H9 (cell line): ENCODE measurements around the gene MAPT. TPM values are rescaled to one million over a fixed set of nuclear protein-coding genes. Genes with fewer than 3 reads are reported as not detected.

Experiments used
- DNase-seq: peaks from one replicate; pipeline ENCODE4 v3.0.0-alpha.2; 2017
- H2AFZ ChIP-seq: one replicate; pipeline ENCODE4 v1.6.1; 2013; ENCODE audit warnings: mild to moderate bottlenecking, low read length, control low read depth, moderate library complexity
- H2AK5ac ChIP-seq: 2 replicates; pipeline ENCODE4 v1.6.1; 2013; ENCODE audit warnings: low read length, control low read depth, mixed read lengths; ENCODE audit not compliant: insufficient read length
- H2BK120ac ChIP-seq: one replicate; pipeline ENCODE4 v1.6.1; 2013; ENCODE audit warnings: low read depth, mild to moderate bottlenecking, low read length, control low read depth, inconsistent platforms; ENCODE audit not compliant: poor library complexity, severe bottlenecking
- H2BK12ac ChIP-seq: 2 replicates; pipeline ENCODE4 v1.6.1; 2013; ENCODE audit warnings: low read length, control low read depth, mixed read lengths, low read depth; ENCODE audit not compliant: insufficient read length
- H2BK15ac ChIP-seq: 2 replicates; pipeline ENCODE4 v1.6.1; 2013; ENCODE audit warnings: low read depth, low read length, control low read depth
- H2BK20ac ChIP-seq: one replicate; pipeline ENCODE4 v1.6.1; 2013; ENCODE audit warnings: low read depth, mild to moderate bottlenecking, low read length, control low read depth, inconsistent platforms; ENCODE audit not compliant: poor library complexity, severe bottlenecking
- H2BK5ac ChIP-seq: 2 replicates; pipeline ENCODE4 v1.6.1; 2013; ENCODE audit warnings: low read length, control low read depth, mixed read lengths; ENCODE audit not compliant: insufficient read length
- H3K14ac ChIP-seq: 2 replicates; pipeline ENCODE4 v1.6.1; 2013; ENCODE audit warnings: low read length, control low read depth; ENCODE audit not compliant: insufficient read depth
- H3K18ac ChIP-seq: 2 replicates; pipeline ENCODE4 v1.6.1; 2013; ENCODE audit warnings: low read depth, mild to moderate bottlenecking, mixed read lengths, low read length, control low read depth; ENCODE audit not compliant: insufficient read length
- H3K23ac ChIP-seq: 2 replicates; pipeline ENCODE4 v1.6.1; 2013; ENCODE audit warnings: low read length, control low read depth, mixed read lengths, low read depth; ENCODE audit not compliant: insufficient read length
- H3K23me2 ChIP-seq: 2 replicates; pipeline ENCODE4 v1.6.1; 2013; ENCODE audit warnings: low read depth, mild to moderate bottlenecking, mixed read lengths, low read length, control low read depth; ENCODE audit not compliant: insufficient read length, poor library complexity, severe bottlenecking
- H3K27ac ChIP-seq: 2 replicates; pipeline ENCODE4 v1.5.1; 2013; ENCODE audit warnings: low read length, control low read depth, mixed read lengths, low read depth; ENCODE audit not compliant: insufficient read length
- H3K27me3 ChIP-seq: 2 replicates; pipeline ENCODE4 v1.6.1; 2013; ENCODE audit warnings: low read length, control low read depth, inconsistent platforms; ENCODE audit not compliant: insufficient read depth
- H3K4ac ChIP-seq: 2 replicates; pipeline ENCODE4 v1.6.1; 2013; ENCODE audit warnings: low read depth, mild to moderate bottlenecking, control low read depth, inconsistent platforms, low read length, moderate library complexity
- H3K4me1 ChIP-seq: 2 replicates; pipeline ENCODE4 v1.6.1; 2013; ENCODE audit warnings: low read length, control low read depth, inconsistent platforms; ENCODE audit not compliant: insufficient read depth
- H3K4me2 ChIP-seq: 2 replicates; pipeline ENCODE4 v1.6.1; 2013; ENCODE audit warnings: low read length, control low read depth, mixed read lengths; ENCODE audit not compliant: insufficient read length, insufficient read depth
- H3K56ac ChIP-seq: 2 replicates; pipeline ENCODE4 v1.6.1; 2013; ENCODE audit warnings: low read depth, mild to moderate bottlenecking, mixed read lengths, low read length, control low read depth; ENCODE audit not compliant: insufficient read length
- H3K79me1 ChIP-seq: 2 replicates; pipeline ENCODE4 v1.6.1; 2013; ENCODE audit warnings: low read depth, mild to moderate bottlenecking, moderate library complexity, low read length, control low read depth, inconsistent platforms; ENCODE audit not compliant: insufficient read depth, poor library complexity, severe bottlenecking
- H3K79me2 ChIP-seq: 2 replicates; pipeline ENCODE4 v1.6.1; 2013; ENCODE audit warnings: low read length, control low read depth, inconsistent platforms; ENCODE audit not compliant: insufficient read depth
- H3K9ac ChIP-seq: 2 replicates; pipeline ENCODE4 v1.6.1; 2013; ENCODE audit warnings: low read length, control low read depth, mixed read lengths; ENCODE audit not compliant: insufficient read length; ENCODE audit errors: extremely low read depth
- H3K9me3 ChIP-seq: one replicate; pipeline ENCODE4 v1.6.1; 2013; ENCODE audit warnings: low read depth, low read length, inconsistent platforms; ENCODE audit not compliant: control insufficient read depth
- H3T11ph ChIP-seq: one replicate; pipeline ENCODE4 v1.6.1; 2013; ENCODE audit warnings: mild to moderate bottlenecking, low read length, control low read depth, inconsistent platforms
- H4K20me1 ChIP-seq: one replicate; pipeline ENCODE4 v1.6.1; 2013; ENCODE audit not compliant: control insufficient read depth, insufficient read length, insufficient read depth
- H4K5ac ChIP-seq: 2 replicates; pipeline ENCODE4 v1.6.1; 2013; ENCODE audit warnings: low read depth, mild to moderate bottlenecking, mixed read lengths, low read length, control low read depth; ENCODE audit not compliant: insufficient read length
- H4K8ac ChIP-seq: replicated peaks from 2 replicates; pipeline ENCODE4 v1.6.1; 2013; ENCODE audit warnings: low read length, control low read depth, mixed read lengths, low read depth; ENCODE audit not compliant: insufficient read length
- H4K91ac ChIP-seq: 2 replicates; pipeline ENCODE4 v1.6.1; 2013; ENCODE audit warnings: low read depth, mild to moderate bottlenecking, moderate library complexity, mixed read lengths, low read length, control low read depth; ENCODE audit not compliant: insufficient read length
- H3K27ac Mint-ChIP-seq, 3 experiments: 2 replicates in 2 of 3; 3 replicates in 1 of 3; pipeline ENCODE4 v1.8.0; 2020 to 2021; ENCODE audit warnings: mixed read lengths in 3 of 3, mild to moderate bottlenecking in 1 of 3, moderate library complexity in 1 of 3
- H3K27me3 Mint-ChIP-seq: 2 replicates; pipeline ENCODE4 v1.8.0; 2021; ENCODE audit warnings: low read depth, mild to moderate bottlenecking, moderate library complexity, mixed read lengths
- H3K36me3 Mint-ChIP-seq, 3 experiments: 2 replicates in 2 of 3; 3 replicates in 1 of 3; pipeline ENCODE4 v1.8.0; 2020 to 2021; ENCODE audit warnings: low read depth in 3 of 3, mixed read lengths in 3 of 3; ENCODE audit not compliant: insufficient read depth in 1 of 3
- H3K4me1 Mint-ChIP-seq, 2 experiments: 2 replicates each; pipeline ENCODE4 v1.8.0; 2020; ENCODE audit warnings: mixed read lengths in 2 of 2
- H3K4me3 Mint-ChIP-seq, 2 experiments: 2 replicates in 1 of 2; 3 replicates in 1 of 2; pipeline ENCODE4 v1.8.0; 2020 to 2021; ENCODE audit warnings: mild to moderate bottlenecking in 2 of 2, mixed read lengths in 2 of 2, moderate library complexity in 1 of 2
- H3K9me3 Mint-ChIP-seq, 2 experiments: 2 replicates in 1 of 2; 3 replicates in 1 of 2; pipeline ENCODE4 v1.8.0; 2020; ENCODE audit warnings: mild to moderate bottlenecking in 2 of 2, mixed read lengths in 2 of 2, moderate library complexity in 1 of 2
- CTCF ChIP-seq: fragments of 200-600 bp; sonication (generic); conservative IDR thresholded peaks from 3 replicates; pipeline ENCODE4 v1.8.0; 2021; ENCODE audit warnings: antibody characterized with exemption, mild to moderate bottlenecking
- WGBS: extraction: QIAGEN DNeasy Blood & Tissue Kit; methylation state at CpG from one replicate; pipeline ENCODE4 v1.1.7; 2013; ENCODE audit warnings: missing lambda C conversion rate, low lambda C conversion rate, mixed read lengths; ENCODE audit not compliant: insufficient read length; ENCODE audit errors: extremely low coverage; 5-methylcytosine and 5-hydroxymethylcytosine counted together
- total RNA-seq: library from RNA; stranded (reverse); gene quantifications from 2 replicates; pipeline ENCODE4 v1.2.1, GENCODE V29; 2021

MAPT gene
- total RNA-seq, 1 experiment from 2014 or later: 1.6 TPM

- H3K79me1 ChIP-seq: no peaks in the 10 kb centered on the region
- no peak overlapping the region for H3K56ac ChIP-seq
- DNase-seq: no peak
- no peak overlapping the region for H2BK15ac ChIP-seq
- H3K27me3 ChIP-seq: no peaks in the 10 kb centered on the region
- H3K79me2 ChIP-seq: no peaks in the 10 kb centered on the region
- H3K4me3 Mint-ChIP-seq: no peak overlapping the region
- no peak overlapping the region for H4K8ac ChIP-seq
- peaks cover 3% of the 10 kb centered on the region in 2 experiments for H3K4me1 Mint-ChIP-seq
- H3K4ac ChIP-seq: no peak overlapping the region
- H3K9me3 ChIP-seq: no peaks in the 10 kb centered on the region
- H3K27me3 Mint-ChIP-seq: peaks cover 3% of the 10 kb centered on the region
- H3K36me3 Mint-ChIP-seq: no peaks in the 10 kb centered on the region
- H3K27ac ChIP-seq: no peak overlapping the region
- no peak overlapping the region for H3K4me2 ChIP-seq
- no peak overlapping the region for H3T11ph ChIP-seq
- no peak overlapping the region for H3K23ac ChIP-seq
- H2AK5ac ChIP-seq: no peak overlapping the region
- H3K23me2 ChIP-seq: no peaks in the 10 kb centered on the region
- no peak overlapping the region for H3K18ac ChIP-seq
- H2BK20ac ChIP-seq: no peak overlapping the region
- H3K14ac ChIP-seq: no peak overlapping the region
- H2BK120ac ChIP-seq: no peak overlapping the region
- no peaks in the 10 kb centered on the region; the same call in 1 of the 2 replicates for H3K4me1 ChIP-seq
- H4K20me1 ChIP-seq: no peaks in the 10 kb centered on the region
- H4K91ac ChIP-seq: no peak overlapping the region
- H3K9ac ChIP-seq: no peak overlapping the region
- H2AFZ ChIP-seq: no peak overlapping the region
- no peak for TF ChIP-seq CTCF
- no peak overlapping the region for H2BK5ac ChIP-seq
- H3K27ac Mint-ChIP-seq: no peak overlapping the region; a peak in 1 of 7 replicates
- no CpG with 5 or more reads among the region's 2 CpGs for WGBS
- H2BK12ac ChIP-seq: no peak overlapping the region
- H3K9me3 Mint-ChIP-seq: no peaks in the 10 kb centered on the region
- no peak overlapping the region for H4K5ac ChIP-seq
Observed at GRCh38 chr17:45979137-45979536, 84.8 kb downstream of the MAPT start.
